NCI-H187 (cell line): ENCODE data around the gene NUDT16L1.

ENCODE experiments used
- DNase-seq, 2 experiments: peaks; one replicate each; lab custom pipeline; 2025; lab: John Stamatoyannopoulos, UW

NUDT16L1 gene

DNA sequence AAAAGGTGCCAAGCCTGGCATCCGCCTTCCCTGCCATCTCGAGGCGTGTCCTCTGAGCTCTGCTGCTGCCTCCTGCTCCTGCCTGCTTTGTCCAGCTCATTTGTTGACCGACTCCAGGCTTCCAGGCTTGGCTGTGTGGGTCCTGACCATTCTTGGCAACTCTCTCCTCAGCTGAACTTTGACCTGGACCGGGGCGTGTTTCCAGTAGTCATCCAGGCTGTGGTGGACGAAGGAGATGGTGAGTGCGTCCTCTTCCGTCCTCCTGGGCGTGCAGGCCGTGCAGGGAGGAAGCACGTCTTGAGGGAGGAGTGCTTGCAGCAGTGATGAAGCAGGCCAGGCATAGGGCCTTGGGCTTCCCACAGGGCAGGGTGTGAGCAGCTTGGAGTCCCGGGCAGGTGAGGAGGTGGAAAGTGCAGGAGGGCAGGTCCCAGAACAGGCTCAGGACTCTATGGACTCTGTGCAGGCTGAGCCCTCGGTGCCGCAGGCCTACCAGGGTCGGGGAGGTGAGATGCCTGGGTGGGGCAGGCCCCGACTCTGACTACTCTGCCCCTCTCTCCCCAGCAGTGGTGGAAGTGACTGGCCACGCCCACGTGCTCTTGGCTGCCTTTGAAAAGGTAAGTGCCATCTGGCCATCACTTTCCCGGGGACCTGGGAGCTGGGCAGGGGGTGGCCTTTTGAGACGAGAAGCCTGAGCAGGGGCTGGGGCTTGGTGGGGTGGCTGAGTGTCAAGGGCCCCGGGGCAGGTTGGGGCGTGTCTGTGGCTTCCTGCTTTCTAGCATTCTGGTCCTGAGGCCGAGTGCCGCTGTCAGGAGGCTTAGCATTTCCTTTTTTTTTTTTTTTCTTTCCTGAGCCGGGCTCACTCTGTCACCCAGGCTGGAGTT, 28.6 kb upstream of the NUDT16L1 start:
- DNase-seq, result no peak

GRCh38 chr16:4666537-4667202, 26.7 kb upstream of the NUDT16L1 start:
- no peak for DNase-seq

DNA sequence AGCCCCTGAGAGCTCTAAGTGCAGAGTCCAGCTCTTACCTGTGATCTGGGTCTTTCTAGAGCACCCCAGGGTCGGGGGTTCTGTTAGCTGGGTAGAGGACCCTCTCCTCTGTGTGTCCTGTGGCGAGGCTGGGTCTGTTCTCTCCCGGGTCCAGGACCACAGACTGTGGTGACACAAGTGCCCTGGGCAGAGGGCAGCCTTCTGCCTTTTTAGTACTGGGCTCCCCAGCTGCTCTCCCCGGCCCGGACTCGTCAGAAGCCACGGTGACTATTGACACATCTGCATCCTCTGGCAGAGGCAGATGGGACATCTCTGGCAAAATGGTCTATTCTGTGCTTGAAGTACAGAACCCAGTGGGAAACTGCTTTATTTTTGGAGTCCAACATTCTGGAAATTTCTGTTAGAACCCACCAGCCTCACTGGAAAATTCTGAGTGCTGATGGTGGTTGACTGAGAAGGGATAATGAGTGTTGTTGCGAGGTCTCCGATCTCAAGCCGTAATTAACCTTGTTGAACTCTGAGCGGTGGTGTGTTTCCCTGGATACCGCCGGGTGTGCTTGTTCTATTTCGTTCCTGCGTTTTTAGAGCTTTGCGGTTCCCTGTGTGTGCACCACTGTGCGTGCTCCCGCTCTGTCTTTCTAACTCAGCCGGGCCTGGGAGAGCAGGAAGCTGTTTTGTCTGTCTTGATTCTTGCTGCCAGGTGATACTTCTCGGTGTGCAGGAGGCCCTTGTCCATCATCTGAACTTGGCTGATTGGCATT, 26.0 kb upstream of the NUDT16L1 start:
- no peak for DNase-seq

- no peak for DNase-seq
These were observed 24.9 kb upstream of the NUDT16L1 start for GRCh38 chr16:4668313-4668960.

GRCh38 chr16:4673387-4674046, 19.8 kb upstream of the NUDT16L1 start:
- no peak for DNase-seq

GRCh38 chr16:4674926-4675530, 18.3 kb upstream of the NUDT16L1 start:
- DNase-seq, result no peak

DNA sequence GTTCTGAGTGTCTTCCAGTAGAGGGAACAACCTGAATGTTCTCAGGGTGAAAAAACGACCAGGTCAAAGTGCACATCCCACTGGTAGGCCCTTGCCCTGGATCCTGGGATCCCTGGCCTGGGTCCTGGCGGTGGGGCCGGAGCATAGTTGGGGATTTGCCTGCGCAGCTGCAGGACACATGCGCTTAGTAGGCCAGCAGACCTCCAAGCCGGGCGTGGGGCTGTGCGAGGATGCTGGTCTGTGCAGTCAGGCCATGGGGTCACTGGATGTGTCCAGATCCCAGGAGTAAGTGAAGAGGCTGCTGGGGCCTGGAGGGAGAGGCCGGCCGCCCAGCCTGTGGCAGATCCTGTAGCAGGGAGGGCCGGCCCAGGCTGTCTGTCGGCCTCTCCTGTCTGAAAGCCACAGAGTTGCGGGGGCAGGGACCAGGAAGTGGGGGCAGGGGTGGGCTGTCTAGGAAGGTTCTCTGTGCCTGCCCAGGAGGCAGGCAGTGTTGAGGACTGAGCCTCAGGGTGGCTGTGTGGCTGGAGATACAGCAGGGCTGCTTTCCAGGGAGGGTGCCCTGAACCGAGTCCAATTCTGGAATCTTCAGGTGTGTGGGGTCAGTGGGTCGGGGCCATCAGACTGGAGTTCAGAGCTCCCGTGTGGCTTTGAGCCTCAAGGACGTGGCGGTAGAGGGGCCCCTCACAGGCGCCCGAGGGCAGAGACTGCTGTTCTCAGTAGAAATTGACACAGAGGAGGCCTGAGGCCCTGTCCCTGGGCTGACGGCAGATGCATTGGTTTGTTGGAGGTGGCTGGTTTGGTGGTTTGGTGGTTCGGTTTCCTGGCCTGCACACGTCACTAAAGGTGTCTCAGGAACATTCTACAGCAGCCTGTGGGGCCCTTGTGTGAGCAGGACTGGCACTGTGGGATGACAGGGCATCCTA, 17.2 kb upstream of the NUDT16L1 start:
- no peak for DNase-seq

- DNase-seq, result no peak
These were observed 16.5 kb upstream of the NUDT16L1 start for GRCh38 chr16:4676831-4677230.

DNA sequence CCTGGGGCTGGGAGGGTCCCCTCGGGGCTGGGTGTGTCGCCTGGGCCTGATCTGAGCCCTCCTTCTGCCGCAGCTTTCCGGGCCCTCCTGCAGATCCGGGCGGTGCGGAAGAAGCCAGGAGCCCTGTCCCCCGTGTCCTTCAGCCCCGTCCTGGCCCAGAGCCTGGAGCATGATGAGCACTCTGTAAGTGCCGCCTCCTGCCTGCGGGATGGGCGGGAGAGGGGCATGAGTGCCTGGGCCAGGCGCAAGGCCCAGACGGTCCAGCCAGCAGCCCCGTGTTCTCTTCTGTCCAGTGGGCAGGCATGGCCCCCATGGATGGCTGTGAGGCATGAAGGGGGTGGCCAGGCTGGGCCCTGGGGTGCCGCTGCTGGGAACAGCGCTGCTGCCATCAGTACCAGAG, 16.0 kb upstream of the NUDT16L1 start:
- no peak for DNase-seq

- DNase-seq, result no peak
These were observed 15.4 kb upstream of the NUDT16L1 start for GRCh38 chr16:4677994-4678393.

DNA sequence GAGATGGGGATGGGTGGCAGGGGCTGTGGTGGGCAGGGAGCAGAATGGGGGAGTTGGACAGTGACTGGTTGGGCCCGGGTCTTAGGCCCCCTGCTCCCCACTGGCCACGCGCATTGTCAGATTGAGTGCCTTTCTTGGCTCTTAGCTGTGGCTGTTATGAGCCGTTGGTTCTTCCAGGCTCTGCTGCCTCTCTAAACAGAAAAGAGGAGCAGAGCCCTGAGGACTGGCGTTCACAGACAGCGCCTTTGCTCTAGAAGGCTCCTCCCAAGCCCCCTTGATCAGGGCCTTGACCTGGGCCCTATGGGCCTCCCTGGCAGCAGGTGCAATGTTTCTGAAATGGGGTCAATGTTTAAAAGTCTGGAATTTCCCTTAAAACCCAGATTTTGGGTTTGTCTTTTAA, 14.8 kb upstream of the NUDT16L1 start:
- no peak for DNase-seq

DNA sequence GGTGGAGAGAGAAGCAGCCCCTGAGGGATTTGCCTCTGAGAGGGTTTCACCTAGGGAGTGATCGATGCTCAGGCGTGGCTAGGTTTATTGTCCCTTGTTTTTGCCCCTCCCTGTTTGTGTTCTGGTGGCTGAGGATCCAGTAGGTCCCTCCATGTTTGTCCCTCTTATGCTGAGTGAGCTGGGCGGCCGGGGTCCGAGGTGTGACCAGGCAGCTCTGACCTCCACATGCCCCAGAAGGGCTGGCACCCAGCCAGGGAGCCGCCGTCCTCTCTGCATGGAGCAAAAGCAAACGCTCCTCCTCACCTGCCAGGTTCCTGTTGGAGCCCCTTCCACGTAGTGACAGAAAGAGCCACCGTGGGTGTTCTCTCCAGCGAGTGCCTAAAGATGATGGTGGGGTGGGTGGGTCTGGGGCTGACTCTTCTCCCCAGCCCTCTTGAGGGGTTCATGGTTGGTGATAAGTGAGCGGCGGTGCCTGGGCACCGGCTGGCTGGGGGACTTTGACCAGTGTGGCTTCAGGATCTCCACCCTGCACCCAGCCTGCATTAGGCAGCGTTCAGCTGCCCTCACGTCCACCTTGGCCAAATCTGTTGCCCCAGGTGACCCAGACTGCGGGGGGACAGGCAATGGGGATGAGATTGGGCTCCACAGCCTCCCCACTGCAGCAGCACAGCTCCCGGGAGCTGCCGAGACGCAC, 14.1 kb upstream of the NUDT16L1 start:
- DNase-seq, result no peak

- no peak for DNase-seq
These were observed 13.3 kb upstream of the NUDT16L1 start for GRCh38 chr16:4679850-4680636.

DNA sequence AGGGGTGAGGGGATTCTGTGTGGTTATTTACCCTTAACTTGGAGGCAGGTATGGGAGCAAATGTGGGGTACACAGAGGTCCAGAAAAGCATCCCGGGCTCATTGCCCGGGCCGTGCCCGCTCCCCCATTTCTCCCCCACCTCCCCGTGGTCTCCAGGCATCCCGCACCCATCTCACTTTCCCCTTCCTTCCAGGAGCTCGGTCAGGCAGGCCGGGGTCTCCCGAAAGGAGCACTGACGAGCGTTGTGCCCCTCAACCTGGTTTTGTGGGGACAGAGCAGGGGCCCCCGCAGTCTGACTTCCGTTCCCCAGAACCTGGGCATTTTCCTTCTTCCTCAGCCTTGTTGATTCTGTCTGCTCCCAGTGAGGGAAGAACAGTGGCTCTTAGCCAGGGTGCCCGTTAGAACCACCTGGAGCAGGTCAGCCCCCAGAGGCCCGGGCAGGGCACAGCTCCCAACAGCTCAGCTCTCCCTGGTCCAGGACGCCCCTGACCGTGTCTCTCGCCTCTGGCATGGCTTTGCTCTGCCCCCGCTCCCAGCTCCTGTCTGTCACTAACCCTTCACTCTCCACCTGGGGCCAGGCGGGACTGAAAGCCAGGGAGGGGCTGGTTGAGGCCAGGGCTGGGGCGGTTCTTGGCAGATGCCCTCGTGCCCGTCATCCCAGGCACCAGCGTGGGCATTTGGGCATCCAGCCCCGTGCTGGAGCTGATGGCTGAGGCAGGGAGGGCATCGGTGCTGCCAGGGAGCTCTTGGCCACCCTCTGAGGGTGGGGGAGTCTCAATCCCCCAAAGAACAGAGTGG, 12.5 kb upstream of the NUDT16L1 start:
- no peak for DNase-seq

GRCh38 chr16:4681471-4682083, 11.8 kb upstream of the NUDT16L1 start:
- DNase-seq, result no peak

- no peak for DNase-seq
These were observed 11.2 kb upstream of the NUDT16L1 start for GRCh38 chr16:4682084-4682591.

- no peak for DNase-seq
These were observed 10.6 kb upstream of the NUDT16L1 start for GRCh38 chr16:4682616-4683254.
